Measurements from ENCODE around the gene RGL4. TPM values are rescaled to one million over a fixed set of nuclear protein-coding genes. Genes with fewer than 3 reads are reported as not detected.

RGL4 gene
- total and polyA plus RNA-seq, 2 of the 13 experiments (the other 11 are each of a cell fraction or from before 2014, with no cell fraction given) = not detected

DNA sequence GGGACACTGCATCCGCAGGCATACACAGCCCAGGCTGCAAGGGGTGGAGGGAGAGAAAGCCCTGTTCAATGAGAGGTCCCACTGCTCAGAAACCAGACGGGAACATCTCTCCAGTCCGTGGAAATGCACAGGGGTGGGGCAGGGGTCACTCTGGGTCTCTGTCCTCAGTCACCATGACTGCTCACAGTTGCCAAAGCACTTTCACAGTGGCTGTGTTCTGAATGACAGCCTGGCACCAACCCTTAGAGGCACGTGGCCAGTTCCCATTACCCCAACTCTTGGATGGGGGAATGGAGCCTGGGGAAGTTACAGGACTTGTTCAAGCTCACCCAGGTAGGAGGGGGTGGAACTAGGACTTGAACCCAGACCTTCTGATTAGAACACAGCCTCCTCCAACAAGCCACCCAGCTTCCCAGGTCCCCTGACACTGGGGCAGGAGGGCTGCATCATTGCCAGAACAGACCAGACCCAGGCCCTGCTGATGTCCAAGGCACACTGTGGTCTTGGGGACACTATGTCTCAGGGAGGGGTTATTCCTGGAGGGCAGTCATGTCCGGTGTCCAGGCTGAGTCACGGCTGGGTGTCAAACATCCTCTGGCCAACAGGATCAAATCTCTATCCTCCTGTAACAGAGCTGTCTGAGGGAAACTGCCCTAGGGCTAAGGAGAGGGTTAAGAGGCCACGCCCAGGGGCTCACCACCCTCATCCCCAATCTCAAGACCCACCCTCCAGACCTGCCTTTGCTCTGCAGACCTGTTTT lies 51.9 kb downstream of the RGL4 start:
- intact Hi-C loops (cut with micrococcal nuclease; ENCODE audit: unreplicated experiment) (no loop called here), in situ Hi-C loops (cut with HindIII; ENCODE audit: extremely low pct_ligation_motif_present, low pct_unique_long_range_greater_than_20kb) (no loop called here)
- H3K79me2 ChIP-seq (ENCODE audit: insufficient read depth, low read length) = no peaks in the 10 kb centered on the region
- BruUV-seq (replicated peaks) = no TSS peak
- no peaks in the 10 kb centered on the region for H3K9me3 ChIP-seq (ENCODE audit: low read length)
- ChIA-PET POLR2A (no interaction called here), CTCF (ENCODE audit: low intra/inter-chr PET ratio, low total read pairs) (no interaction called here)
- FAIRE-seq (no peak), DNase-seq (ENCODE audit: low spot score) (no peak), ATAC-seq (no peak)
- H4K20me1 ChIP-seq (ENCODE audit: insufficient read depth, low read length) = no peaks in the 10 kb centered on the region
- H3K36me3 ChIP-seq (replicated peaks in 1 of 2; ENCODE audit: control insufficient read depth in 1 of 2, insufficient read depth in 2 of 2, low read length in 2 of 2) = peaks cover 11 to 28% of the 10 kb centered on the region in 2 experiments; a peak in 3 of 5 replicates
- no peak overlapping the region for H3K4me2 ChIP-seq (ENCODE audit: low read depth, low read length)
- no peak overlapping the region for H3K27ac ChIP-seq (ENCODE audit: extremely low read length, insufficient read depth, low read length)
- WGBS (ENCODE audit: low lambda C conversion rate) = 91% methylated on average over 4 of the region's 7 CpGs
- no peak overlapping the region for H3K9ac ChIP-seq (ENCODE audit: insufficient read depth, low read depth, low read length)
- no peak overlapping the region for H2AFZ ChIP-seq (ENCODE audit: low read length)
- H3K4me1 ChIP-seq (ENCODE audit: insufficient read depth, low read length) = no peaks in the 10 kb centered on the region
- no peak overlapping the region for H3K4me3 ChIP-seq (replicated peaks in 1 of 3; ENCODE audit: insufficient read depth in 1 of 3, low read depth in 2 of 3, low read length in 3 of 3)
- H3K27me3 ChIP-seq (ENCODE audit: control insufficient read depth in 1 of 2, insufficient read depth in 2 of 2, low read length in 2 of 2) = no peaks in the 10 kb centered on the region
- TF ChIP-seq MIXL1 (CRISPR knock-in tag; IDR thresholded peaks at IDR 0.05) (no peak), ZNF646 (CRISPR knock-in tag; IDR thresholded peaks at IDR 0.05) (no peak), KLF11 (CRISPR knock-in tag; IDR thresholded peaks at IDR 0.05) (no peak), ZNF597 (CRISPR knock-in tag; IDR thresholded peaks at IDR 0.05) (no peak), YY1 (IDR thresholded peaks at IDR 0.05; ENCODE audit: insufficient read depth, insufficient replicate concordance, low read depth, low read length) (no peak), EP300 (IDR thresholded peaks at IDR 0.05; ENCODE audit: low read depth in 2 of 2, low read length in 2 of 2) (no peak), EP300 (CRISPR knock-in tag; IDR thresholded peaks at IDR 0.05; ENCODE audit: borderline replicate concordance) (no peak), MEIS1 (CRISPR knock-in tag; IDR thresholded peaks at IDR 0.05; ENCODE audit: borderline replicate concordance) (no peak), SRSF4 (IDR thresholded peaks at IDR 0.05; ENCODE audit: low read depth, low read length, poor library complexity, severe bottlenecking) (no peak), KDM4B (CRISPR knock-in tag; IDR thresholded peaks at IDR 0.05) (no peak), GTF2F1 (IDR thresholded peaks at IDR 0.05; ENCODE audit: low read length) (no peak), ZNF446 (CRISPR knock-in tag; IDR thresholded peaks at IDR 0.05) (no peak), KLF6 (CRISPR knock-in tag; IDR thresholded peaks at IDR 0.05) (no peak), ZNF577 (CRISPR knock-in tag; IDR thresholded peaks at IDR 0.05; ENCODE audit: borderline replicate concordance, low read depth) (no peak), ZNF510 (CRISPR knock-in tag; IDR thresholded peaks at IDR 0.05; ENCODE audit: low read depth) (no peak)
- TF ChIP-seq, protein P1, sequence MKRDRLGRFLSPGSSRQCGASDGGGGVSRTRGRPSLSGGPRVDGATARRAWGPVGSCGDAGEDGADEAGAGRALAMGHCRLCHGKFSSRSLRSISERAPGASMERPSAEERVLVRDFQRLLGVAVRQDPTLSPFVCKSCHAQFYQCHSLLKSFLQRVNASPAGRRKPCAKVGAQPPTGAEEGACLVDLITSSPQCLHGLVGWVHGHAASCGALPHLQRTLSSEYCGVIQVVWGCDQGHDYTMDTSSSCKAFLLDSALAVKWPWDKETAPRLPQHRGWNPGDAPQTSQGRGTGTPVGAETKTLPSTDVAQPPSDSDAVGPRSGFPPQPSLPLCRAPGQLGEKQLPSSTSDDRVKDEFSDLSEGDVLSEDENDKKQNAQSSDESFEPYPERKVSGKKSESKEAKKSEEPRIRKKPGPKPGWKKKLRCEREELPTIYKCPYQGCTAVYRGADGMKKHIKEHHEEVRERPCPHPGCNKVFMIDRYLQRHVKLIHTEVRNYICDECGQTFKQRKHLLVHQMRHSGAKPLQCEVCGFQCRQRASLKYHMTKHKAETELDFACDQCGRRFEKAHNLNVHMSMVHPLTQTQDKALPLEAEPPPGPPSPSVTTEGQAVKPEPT (CRISPR knock-in tag; IDR thresholded peaks at IDR 0.05; ENCODE audit: low read depth) = no peak
